GM21786 (cell line): ENCODE results near the gene C1QL2.

Experiments
- ATAC-seq: cut with Tn5 transposase; IDR thresholded peaks from one replicate; pipeline ENCODE4 v1.9.1; 2021; ENCODE audit not compliant: unreplicated experiment

C1QL2 gene

DNA sequence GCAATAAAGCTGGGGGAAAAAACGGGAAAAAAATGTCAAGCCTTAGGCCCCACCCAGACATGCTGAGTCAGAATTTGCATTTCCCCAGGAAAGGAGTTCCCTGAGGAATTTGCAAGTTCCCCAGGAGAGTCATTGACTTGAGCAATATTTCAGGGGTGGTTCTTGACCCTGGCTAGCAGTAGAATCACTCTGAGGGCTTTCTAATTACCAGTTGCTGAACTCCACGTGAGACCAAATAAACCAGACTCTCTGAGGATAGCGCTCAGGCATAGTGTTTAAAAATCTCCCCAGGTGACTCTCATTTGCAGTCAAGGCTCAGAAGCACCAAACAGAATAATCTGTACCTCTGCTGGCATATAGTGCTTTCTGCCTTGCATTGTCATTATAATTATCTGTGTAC lies 48.7 kb downstream of the C1QL2 start:
- ATAC-seq: no peak

GRCh38 chr2:119108186-119108585 lies 50.4 kb downstream of the C1QL2 start:
- ATAC-seq: no peak

DNA sequence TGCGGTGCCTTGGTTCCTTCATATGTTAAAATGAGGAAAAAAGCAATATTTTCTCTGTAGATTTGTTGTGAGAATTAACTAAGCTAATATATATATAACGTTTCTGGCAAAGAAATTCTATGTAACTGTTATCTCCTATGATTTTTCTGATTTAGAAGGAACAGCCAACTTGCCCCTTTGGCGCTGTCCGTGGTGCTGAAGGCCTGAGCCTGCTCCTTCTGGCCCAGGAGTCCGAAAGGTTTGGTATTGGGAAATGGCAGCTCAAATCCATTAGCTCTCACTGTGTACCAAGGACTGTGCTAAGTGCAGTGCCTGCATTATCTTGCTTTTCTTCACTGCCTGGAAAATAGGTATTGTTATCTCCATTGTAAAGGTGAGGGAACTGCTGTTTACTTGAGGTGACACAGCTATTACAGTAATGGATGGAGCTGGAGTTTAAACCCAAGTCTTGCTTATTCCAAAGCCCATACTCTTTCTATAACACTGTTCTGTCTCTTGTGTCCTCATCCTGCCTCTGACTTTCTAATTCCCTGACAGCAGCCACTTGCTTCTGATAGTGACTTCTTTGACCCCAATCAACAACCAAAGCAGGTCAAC lies 52.2 kb downstream of the C1QL2 start:
- no peak for ATAC-seq
